ENCODE measurements around the gene PLEKHG2.
"Not testable (repeated sequence)": the region's sequence is repeated elsewhere in the genome, so short reads cannot be mapped to it uniquely, and the experiment has no call there.

The PLEKHG2 gene, protein sequence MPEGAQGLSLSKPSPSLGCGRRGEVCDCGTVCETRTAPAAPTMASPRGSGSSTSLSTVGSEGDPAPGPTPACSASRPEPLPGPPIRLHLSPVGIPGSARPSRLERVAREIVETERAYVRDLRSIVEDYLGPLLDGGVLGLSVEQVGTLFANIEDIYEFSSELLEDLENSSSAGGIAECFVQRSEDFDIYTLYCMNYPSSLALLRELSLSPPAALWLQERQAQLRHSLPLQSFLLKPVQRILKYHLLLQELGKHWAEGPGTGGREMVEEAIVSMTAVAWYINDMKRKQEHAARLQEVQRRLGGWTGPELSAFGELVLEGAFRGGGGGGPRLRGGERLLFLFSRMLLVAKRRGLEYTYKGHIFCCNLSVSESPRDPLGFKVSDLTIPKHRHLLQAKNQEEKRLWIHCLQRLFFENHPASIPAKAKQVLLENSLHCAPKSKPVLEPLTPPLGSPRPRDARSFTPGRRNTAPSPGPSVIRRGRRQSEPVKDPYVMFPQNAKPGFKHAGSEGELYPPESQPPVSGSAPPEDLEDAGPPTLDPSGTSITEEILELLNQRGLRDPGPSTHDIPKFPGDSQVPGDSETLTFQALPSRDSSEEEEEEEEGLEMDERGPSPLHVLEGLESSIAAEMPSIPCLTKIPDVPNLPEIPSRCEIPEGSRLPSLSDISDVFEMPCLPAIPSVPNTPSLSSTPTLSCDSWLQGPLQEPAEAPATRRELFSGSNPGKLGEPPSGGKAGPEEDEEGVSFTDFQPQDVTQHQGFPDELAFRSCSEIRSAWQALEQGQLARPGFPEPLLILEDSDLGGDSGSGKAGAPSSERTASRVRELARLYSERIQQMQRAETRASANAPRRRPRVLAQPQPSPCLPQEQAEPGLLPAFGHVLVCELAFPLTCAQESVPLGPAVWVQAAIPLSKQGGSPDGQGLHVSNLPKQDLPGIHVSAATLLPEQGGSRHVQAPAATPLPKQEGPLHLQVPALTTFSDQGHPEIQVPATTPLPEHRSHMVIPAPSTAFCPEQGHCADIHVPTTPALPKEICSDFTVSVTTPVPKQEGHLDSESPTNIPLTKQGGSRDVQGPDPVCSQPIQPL (N-terminal part only)

DNA sequence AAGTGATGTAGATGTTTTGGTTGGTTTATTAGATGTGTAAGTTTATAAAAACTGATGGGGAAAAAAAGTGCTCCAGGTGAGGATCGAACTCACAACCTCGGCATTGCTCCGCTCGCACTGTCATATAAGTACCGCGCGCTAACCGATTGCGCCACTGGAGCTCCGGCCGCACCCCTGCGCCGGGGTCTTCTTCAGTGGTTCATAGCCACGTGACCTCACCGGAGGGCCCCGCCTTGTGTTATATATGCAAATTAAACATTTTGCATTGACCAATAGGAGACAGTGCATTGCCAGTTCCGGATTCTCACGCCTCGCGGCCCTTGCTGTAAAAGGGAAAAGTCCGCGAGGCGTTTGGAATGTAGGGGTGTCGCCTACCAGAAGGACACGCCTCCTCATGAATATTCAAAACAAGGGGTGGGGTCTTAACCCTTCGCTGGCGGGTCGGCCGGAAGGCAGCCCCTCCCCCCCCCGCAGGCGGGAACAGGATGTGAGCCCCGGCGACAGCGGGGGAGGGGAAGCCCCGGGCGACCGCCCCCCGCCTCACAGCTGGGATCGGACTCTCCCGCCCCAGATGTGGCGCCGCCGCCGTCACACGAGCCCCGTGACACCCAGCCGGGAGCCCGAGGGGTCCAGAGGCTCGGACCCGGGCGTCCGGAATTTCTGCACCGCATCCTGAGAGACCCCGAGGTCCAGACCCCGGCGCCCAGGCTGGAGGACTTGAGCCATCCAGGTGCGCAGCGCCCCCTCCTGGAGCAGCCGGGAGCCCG is at the start of gene PLEKHG2:
PLEKHG2 (plus strand) TSS at position 570 of the 767 bp plus-strand sequence. CDS start 1,418 bp downstream, outside the sequence.
- peak; percentile 95 for DNase-seq

DNA sequence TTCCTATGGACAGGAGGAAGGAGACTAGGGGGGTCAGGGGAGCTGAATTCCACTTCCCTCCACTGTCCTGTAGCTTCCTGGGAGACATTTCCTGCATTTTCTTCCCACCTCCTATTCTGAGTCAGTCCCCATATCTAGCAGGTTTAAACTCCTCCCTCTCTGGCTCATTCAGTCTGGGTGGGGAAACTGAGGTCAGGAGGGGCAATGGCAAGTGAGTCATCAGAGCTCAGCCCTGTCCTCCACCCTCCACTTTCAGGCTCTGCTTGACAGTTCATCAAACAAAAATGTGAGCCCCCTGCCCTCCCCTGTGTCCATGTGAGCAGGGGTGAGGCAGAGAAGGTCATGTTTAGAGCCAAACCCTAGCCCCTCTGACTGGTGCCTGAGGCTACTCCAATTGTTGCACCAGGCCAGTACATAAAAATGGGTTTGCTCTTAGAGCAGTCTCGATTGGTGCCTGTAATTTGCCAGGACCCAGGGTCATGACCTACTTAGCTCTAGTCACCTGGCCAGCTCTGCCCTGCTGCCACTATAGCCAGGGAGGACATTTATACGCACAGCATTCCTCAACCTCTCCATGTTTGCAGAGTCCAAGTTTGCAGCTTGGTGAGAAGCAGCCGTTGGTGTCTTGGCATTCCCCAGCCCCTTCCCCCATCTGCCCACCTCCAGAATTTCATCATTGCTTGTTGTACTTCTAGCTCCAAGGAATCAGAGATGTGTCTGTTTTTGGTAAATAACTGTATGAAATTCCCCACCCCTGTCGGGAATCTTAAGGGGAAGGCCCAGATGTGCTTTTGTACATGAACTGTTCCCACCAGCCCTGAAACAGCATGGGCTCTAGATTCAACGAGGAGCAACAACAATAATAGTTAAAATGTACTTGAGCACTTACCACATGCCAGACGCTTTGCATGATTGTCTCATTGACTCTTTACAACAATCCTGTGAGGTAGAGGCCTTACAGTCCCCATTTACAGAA is 49.5 kb upstream of the PLEKHG2 start:
- no peak for DNase-seq

DNA sequence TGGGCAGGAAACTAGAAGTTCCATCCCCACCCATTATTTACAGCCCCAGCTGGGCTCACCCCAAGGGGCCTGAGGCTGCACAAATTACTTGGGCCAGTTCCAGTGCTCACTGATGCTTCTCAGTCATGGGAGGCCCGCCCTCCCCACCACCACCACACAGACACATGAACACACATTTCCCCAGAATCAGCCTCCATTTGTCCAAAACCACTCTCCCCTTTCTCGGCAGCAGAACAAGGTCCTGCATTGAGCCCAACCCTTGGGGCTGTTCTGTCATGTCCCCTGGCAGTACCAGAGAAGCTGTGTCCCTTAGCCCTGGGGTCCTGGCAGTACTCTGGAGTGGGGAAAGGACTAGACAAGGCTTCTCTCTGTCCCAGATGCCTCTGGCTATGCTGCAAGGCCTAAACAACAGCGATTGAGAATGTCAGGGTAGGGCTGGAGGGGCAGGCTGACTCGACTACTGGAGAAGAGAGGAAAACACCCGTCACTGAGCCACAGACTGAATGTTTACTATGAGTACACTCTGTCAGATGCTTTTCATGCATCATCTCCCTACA is 48.5 kb upstream of the PLEKHG2 start:
- DNase-seq = no peak

DNA sequence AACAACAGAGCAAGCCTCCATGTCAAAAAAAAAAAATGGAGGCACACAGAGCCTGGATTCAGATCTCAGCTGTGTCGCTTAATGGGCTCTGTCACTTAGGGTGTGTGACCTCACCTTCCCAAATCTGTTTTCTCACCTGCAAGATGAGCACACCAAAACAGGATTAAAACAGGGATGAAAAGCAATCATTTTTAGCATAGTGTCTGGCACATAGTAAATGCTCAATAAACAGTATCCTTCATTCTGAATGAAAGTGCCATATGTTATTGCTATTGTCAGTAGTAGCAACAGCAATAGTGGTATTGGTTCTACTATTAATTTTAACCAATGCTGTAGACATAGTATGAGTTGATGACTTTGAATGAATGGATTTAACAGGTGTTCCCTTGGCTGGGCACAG is 46.9 kb upstream of the PLEKHG2 start:
- no peak for DNase-seq

DNA sequence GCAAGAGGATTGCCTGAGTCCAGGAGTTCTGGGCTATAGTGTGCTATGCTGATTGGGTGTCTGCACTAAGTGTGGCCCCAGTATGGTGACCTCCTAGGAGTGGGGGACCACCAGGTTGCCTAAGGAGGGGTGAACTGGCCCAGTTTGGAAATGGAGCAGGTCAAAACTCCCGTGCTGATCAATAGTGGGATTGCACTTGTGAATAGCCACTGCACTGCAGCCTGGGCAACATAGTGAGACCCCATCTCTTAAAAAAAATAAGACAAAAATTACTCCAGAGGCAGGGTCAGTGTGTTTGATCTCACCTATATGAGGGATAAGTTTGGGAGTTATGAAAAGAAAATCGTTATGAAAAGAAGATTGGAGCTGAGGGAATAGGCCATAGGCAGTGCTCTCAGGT is 43.3 kb upstream of the PLEKHG2 start:
- no peak for DNase-seq

DNA sequence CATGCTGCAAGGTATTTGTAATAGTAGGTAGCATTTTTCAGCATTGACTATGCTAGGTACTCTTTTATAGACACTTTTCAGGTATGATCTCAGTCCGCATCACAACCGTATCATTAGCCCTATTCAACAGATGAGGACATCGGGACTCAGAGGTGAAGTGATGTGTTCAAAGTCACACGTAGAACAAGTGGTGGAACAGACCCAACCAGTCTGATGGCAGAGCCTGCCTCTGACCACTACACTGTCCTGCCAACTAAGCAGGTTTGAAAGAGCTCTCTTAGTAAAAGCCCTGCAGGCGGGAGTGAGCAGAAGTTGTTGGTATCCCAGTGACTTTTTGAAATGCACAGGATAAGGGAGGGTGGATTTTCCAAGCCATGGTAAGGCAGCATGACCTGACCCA is 41.7 kb upstream of the PLEKHG2 start:
- no peak for DNase-seq

DNA sequence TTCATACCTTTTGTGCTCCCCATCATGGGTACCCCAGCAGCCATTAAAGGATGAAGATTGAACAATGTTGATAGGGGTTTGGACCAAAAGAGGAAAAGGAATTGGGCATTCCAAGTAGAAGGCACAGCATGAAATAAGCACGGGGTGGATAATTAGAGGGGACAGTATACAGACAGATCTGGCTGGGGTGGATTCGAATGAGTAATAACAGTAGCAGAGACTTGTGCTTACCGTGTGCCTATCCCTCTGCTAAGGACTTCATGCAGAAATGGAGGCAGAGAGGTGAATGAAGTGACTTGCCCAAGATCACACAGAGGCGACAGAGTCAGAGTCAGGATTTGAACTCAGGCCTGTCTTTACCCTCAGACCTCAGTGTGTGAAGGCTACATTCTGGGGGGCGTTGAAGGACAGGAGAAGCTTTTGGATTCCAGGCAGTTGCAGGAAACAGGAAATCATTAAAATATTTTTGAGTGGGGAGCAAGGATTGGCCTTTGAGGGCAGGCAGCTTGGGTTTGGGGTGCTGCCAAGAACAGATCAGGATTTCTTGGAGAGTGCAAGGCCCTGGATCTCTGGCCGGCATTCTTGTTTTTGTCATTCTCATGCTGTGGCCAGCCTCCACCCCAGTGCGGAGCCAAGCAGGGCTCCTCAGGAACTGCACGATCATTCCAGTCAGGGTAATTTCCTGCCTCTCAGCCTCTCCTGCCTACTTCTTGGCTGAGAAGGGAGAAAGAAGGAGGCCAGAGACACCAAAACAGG is 40.2 kb upstream of the PLEKHG2 start:
- no peak for DNase-seq

DNA sequence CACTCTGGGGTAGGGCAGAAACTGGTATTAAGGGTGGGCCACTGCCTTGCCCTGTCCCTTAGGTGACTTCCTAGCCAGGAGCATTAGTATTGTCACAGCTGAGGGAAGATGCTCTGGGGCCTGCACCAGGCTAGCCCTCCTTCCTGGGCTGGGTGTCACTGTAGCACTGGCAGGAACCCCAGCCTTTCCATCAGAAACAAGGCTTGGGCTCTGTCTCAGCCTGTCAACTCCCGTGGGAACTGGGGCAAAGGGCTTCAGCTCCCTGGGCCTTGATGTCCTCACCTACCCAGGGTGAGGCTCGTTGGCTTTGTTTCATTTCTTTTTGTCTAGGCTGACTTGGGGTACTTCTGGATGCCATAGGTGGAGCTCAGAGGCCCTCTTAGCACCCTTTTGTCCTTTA is 39.5 kb upstream of the PLEKHG2 start:
- DNase-seq = no peak

DNA sequence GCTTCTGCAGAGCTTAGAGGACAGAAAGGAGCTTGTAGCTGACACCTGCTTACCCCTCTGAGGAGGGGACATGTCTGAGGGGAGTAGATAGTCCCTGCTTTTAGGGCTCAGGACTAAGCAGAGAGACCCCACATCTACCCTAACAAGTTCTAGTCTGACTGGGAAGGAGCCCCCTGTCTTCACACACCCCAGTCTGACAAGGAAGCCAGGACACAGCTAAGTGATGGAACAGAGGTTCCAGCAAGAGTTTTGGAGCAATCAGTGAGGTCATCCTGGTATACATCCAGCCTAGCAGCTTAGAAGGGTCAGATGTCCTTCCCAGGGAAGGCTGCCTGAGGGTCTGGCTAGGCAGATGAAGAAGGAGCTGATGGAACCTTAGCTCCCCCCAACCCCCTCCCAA is 36.5 kb upstream of the PLEKHG2 start:
- DNase-seq = no peak

DNA sequence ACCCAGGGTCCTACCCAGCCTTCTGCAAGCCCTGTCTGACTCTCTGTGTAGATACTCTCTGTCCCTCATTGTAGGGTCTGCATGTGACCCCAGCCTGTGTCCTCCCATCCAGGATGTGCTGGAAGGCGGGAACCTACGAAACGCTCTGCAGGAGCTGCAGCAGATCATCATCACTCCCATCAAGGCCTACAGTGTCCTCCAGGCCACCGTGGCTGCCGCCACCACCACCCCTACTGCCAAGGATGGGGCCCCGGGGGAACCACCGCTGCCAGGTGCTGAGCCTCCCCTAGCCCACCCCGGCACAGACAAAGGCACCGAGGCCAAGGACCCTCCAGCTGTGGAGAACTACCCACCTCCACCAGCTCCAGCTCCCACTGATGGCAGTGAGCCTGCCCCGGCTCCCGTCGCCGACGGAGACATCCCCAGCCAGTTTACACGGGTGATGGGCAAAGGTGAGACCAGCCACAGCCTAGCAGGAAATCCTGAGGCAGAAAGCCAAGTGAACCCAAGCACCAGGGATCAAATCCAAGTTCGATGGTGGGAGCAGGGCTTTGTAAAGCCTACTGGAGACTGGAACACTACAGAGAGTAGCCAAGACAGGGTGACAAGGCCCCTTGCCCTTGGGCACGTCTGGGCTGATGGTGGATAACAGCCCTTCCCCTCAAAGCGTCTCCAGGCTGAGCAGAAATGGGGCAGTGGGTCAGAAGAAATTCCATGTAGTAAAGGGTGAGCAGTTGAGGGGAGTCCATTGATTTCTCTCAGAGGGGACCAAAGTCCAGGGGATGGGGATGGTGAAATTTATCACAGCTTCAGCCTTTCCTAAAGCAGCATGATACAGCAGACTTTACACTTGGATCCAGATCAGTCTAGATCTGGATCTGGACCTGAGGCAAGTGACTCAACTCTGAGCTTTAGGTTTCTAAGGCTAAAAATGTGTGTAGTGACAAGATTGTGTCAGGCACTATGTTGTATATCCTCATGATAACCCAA is 34.8 kb upstream of the PLEKHG2 start:
- DNase-seq = no peak

DNA sequence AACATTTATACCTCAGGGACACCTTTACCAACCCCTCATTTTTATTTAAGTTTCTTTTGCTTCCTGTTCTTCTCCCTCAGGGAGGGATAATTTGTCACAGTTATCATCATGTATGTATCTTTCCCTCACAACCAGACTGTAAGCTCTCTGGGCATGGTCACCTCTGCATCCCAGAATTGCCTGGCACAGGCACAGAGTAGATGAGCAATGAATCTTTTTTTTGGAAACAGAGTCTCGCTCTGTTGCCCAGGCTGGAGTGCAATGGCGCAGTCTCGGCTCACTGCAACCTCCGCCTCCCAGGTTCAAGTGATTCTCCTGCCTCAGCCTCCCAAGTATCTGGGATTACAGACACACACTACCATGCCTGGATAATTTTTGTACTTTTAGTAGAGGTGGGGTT is 33.1 kb upstream of the PLEKHG2 start:
- DNase-seq = not testable (repeated sequence)

DNA sequence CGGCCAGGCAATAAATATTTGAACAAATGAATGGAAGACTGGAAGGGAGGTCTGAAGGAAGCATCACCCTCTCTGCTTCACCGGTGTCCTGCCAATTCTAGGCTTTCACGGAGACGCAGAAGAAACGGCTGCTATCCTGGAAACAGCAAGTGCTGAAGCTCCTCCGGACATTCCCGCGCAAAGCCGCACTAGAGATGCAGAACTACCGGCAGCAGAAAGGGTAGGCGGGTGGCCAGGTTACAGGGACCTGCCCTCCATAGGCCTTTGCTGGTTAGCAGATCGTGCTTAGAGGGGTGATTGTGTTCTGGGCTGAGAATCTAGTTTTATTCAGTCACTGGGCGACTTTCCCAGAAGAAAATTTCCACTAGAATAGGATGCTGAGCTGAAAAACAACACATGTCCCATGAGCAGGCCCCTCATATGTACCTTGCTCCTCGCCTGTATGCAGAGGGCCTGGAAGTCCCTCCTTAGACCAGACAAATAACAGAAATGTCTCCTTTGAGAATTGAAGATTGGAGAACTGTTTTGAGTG is 32.5 kb upstream of the PLEKHG2 start:
- no peak for DNase-seq

DNA sequence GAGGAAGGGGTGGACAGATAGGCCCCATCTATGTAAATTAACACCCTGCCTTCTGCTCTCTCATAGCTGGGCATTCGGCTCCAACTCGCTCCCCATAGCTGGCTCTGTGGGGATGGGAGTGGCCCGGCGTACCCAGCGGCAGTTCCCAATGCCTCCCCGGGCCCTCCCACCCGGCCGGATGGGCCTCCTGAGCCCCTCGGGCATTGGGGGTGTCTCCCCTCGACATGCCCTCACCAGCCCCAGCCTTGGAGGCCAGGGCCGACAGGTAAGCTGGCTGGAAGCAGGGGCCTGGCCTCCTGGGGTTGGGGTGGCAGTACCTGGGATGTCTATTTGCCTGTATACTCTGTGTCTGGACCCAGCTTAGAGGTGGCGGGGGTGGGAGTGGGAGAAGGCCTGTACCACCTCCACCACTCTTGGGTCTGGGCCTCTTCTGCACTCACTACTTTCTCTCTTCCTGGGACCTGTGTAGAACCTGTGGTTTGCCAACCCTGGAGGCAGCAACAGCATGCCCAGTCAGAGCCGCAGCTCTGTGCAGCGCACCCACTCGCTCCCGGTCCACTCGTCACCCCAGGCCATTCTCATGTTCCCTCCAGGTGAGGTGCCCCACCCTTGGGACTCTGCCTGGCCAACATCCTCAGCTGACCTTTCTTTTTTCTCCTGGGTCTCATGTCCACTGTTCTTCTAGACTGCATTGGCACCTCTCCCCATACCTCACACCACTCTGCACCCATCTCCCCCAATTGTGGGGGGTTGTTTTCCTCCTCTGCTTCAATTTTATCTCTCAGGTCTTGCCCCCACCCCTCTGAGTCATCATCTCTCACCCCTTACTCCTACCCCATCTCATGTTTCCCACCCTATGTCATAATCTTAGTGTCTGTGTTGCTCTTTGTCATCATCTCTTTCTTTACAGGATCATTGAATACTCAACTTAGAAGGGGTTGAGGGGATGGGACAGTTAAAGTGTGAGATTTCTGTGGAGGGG is 31.7 kb upstream of the PLEKHG2 start:
- no peak for DNase-seq

DNA sequence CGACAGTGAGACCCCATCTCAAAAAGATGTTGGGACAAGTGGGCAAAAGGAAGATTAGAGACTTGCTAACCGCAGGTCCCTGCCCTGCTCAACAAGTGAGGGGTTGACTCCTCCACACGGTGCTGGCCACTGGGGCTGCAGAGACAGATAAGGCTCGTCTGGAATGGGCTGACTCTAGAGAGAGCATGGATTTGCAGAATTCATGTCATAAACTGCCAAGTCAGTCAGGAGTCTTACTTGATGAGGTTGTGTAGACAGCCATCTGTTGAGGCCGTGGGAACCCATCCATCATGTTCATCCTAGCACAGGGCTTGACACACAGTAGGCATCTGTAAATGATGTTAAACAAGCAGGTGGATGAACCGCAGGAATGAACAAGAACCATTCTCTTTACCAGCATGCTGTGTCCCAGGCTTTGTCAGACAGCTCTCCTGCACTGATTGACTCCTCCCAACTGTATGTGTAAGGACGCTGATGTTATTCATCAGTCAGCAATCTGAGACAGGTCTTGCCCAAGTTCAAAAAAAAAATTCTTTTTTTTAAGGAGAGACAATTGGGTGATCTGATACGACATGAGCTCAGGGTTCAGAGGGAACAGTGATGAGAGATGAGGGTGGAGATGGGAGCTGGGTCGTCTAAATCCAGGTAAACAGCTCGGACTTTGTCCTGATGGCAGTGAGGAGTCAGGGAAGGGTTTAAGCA is 30.4 kb upstream of the PLEKHG2 start:
- no peak for DNase-seq

DNA sequence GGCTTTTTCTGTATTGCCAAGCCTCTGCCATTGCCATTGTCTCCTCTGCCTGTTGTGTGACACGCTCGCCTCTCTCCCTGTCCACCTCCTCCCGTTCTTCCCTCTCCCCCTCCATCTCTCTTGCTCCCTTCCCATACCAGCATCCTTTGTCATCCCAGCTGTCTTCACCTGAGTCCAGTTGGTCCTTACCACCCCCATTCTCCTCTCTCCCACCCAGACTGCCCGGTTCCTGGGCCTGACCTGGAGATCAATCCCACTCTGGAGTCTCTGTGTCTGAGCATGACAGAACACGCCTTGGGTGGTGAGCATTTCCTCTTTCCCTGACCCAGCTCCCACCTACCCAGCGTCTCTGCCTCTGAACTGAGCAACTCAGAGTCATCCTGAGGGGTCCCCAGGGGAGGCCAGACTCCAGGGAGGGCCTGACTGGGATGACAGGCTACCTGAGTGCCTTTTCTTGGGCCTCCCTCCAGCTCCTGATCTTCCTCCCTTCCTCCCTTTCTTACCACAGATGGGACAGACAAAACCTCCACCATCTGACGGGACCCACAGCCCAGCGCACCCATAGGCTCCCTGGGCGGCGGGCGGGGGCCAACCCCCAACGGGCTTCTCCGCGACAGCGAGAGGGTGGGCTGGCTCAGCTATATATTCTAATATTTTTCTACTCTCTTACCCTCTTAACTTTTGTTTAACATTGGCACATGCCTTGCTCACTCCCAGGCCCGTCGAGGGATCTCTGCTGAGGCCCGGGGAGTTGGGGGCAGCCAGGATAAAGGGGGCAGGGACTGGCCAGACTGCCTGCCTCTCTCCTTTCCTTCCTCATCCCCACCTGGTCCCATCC is 29.3 kb upstream of the PLEKHG2 start:
- DNase-seq = no peak

Measured in activated CD8-positive, alpha-beta memory T cell treated with anti-CD3 and anti-CD28 coated beads, Interleukin-2, amount 50 U/mL, for 4 hours (primary cell).